B cell (primary cell): ENCODE measurements around the gene SFT2D2.
"Not testable (repeated sequence)": the region's sequence is repeated elsewhere in the genome, so short reads cannot be mapped to it uniquely, and the experiment has no call there.

Experiments
- EZH2 ChIP-seq: IDR thresholded peaks from 2 replicates; pipeline ENCODE4 v1.6.1; 2012; ENCODE audit warnings: borderline replicate concordance, low read depth, mild to moderate bottlenecking, moderate library complexity, low read length; ENCODE audit not compliant: insufficient read depth, poor library complexity, severe bottlenecking
- TF ChIP-seq, protein P1 (sequence below): fragments of 200-600 bp; IDR thresholded peaks from one replicate; pipeline ENCODE4 v1.8.0; 2022; ENCODE audit warnings: antibody characterized with exemption, mild to moderate bottlenecking

- TF ChIP-seq, protein P1, sequence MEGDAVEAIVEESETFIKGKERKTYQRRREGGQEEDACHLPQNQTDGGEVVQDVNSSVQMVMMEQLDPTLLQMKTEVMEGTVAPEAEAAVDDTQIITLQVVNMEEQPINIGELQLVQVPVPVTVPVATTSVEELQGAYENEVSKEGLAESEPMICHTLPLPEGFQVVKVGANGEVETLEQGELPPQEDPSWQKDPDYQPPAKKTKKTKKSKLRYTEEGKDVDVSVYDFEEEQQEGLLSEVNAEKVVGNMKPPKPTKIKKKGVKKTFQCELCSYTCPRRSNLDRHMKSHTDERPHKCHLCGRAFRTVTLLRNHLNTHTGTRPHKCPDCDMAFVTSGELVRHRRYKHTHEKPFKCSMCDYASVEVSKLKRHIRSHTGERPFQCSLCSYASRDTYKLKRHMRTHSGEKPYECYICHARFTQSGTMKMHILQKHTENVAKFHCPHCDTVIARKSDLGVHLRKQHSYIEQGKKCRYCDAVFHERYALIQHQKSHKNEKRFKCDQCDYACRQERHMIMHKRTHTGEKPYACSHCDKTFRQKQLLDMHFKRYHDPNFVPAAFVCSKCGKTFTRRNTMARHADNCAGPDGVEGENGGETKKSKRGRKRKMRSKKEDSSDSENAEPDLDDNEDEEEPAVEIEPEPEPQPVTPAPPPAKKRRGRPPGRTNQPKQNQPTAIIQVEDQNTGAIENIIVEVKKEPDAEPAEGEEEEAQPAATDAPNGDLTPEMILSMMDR = not testable (repeated sequence)
- TF ChIP-seq EZH2 = not testable (repeated sequence)
Measured at GRCh38 chr1:168181063-168181720, 44.6 kb upstream of the SFT2D2 start.
